SU-DHL-6 (cell line): Measurements from ENCODE around the gene FXR1.

Experiments
- EZH2phosphoT487 ChIP-seq: fragments of 200-600 bp; sonication (generic), shearing (Covaris generic); conservative IDR thresholded peaks from 2 replicates; pipeline ENCODE4 v1.6.1; 2018; ENCODE audit warnings: mild to moderate bottlenecking, antibody characterized with exemption, low read length, moderate library complexity, mixed read lengths
- TF ChIP-seq, protein P1 (sequence below): fragments of 200-600 bp; sonication (generic); IDR thresholded peaks from one replicate; pipeline ENCODE4 v1.5.1; 2017; ENCODE audit warnings: antibody characterized with exemption, mild to moderate bottlenecking, low read length, moderate library complexity; ENCODE audit not compliant: insufficient read depth, poor library complexity, severe bottlenecking

- TF ChIP-seq, protein P1, sequence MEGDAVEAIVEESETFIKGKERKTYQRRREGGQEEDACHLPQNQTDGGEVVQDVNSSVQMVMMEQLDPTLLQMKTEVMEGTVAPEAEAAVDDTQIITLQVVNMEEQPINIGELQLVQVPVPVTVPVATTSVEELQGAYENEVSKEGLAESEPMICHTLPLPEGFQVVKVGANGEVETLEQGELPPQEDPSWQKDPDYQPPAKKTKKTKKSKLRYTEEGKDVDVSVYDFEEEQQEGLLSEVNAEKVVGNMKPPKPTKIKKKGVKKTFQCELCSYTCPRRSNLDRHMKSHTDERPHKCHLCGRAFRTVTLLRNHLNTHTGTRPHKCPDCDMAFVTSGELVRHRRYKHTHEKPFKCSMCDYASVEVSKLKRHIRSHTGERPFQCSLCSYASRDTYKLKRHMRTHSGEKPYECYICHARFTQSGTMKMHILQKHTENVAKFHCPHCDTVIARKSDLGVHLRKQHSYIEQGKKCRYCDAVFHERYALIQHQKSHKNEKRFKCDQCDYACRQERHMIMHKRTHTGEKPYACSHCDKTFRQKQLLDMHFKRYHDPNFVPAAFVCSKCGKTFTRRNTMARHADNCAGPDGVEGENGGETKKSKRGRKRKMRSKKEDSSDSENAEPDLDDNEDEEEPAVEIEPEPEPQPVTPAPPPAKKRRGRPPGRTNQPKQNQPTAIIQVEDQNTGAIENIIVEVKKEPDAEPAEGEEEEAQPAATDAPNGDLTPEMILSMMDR, result no peak
- no peak for TF ChIP-seq EZH2phosphoT487
These were observed 16.9 kb downstream of the FXR1 start for GRCh38 chr3:180929376-180929775.
